Activated T-cell treated with anti-CD3 and anti-CD28 coated beads, Interleukin-2, amount 50 U/mL, for 1 hour (primary cell): Measurements from ENCODE around the gene RBM33.
"Not testable (repeated sequence)": the region's sequence is repeated elsewhere in the genome, so short reads cannot be mapped to it uniquely, and the experiment has no call there.

Experiments used
- DNase-seq: peaks from one replicate; pipeline ENCODE4 v3.0.0-alpha.2; 2020

The RBM33 gene, protein sequence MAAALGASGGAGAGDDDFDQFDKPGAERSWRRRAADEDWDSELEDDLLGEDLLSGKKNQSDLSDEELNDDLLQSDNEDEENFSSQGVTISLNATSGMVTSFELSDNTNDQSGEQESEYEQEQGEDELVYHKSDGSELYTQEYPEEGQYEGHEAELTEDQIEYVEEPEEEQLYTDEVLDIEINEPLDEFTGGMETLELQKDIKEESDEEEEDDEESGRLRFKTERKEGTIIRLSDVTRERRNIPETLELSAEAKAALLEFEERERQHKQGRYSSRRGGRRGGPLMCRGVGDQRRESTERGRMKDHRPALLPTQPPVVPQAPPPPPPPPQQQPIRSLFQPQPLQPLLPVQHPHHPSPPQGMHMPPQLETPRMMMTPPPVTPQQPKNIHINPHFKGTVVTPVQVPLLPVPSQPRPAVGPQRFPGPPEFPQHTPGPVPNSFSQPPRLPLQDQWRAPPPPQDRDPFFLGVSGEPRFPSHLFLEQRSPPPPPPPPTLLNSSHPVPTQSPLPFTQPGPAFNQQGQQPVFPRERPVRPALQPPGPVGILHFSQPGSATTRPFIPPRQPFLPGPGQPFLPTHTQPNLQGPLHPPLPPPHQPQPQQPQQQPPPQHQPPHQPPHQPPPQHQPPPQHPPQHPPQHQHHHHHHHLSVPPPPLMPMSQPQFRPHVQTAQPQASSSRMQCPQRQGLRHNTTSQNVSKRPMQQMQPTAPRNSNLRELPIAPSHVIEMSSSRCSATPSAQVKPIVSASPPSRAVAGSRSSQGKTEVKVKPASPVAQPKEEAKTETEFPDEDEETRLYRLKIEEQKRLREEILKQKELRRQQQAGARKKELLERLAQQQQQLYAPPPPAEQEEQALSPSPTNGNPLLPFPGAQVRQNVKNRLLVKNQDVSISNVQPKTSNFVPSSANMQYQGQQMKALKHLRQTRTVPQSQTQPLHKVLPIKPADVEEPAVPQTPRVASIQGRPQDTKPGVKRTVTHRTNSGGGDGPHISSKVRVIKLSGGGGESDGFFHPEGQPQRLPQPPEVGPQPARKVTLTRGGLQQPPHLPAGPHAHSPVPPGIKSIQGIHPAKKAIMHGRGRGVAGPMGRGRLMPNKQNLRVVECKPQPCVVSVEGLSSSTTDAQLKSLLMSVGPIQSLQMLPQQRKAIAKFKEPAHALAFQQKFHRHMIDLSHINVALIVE

DNA sequence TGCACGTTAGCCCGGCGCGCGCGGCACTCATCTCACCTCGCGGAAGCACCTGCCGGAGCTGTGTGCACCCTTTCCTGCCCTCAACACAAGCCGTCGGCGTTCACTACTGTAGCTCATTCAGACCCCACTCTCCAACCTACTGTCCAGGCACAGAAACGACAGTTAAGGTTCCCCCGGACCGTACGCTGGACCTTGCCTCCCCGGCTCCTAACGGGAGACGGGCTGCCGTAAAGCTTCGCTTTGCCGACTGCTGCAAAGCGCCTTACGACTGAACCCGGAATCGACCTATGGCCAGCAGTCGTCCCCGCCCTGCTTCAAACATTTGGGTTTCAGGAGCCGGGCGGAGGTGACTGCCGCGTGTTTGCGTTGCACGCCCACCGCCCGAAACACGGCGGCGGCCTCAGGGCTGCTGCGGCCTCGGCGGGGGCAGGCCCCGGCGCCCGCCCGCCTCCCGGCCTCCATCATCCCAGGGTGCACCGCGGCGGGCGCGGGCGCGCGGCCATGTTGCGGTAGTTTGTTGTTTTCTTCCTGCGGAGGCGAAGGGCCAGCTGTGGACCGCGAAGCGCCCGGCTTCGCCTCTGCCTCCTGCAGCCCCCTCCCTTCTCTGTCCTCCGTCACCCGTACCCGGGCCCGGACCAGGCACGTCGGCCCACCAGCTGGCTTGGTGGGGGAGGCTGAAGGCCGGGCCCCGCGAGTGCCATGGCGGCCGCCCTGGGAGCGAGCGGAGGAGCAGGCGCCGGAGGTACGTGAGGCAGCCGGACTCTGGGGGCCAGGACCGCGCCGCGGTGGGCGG lies at the start of gene RBM33:
Gene RBM33, plus strand, starts transcription at position 484 of the 793 bp plus-strand sequence. Its CDS starts 216 bp downstream, at position 700.
- DNase-seq: peak; percentile 86

DNA sequence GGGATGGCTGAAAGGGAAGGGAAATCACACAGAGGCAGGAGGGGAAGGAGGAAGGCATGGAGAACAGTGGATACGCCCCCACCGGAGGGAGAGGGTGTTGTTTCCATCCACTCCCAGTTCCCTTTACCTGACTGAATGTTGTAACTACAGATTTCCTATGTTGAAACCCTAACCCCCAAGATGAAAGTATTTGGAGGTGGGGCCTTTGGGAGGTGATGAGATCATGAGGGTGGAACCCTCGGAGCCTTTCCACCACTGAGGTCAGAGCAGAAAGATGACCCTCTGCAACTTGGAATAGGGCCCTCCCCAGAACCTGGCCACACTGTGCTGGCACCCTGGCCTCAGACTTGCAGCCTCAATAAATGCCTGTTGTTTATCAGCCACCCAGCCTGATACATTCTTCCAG lies 49.5 kb upstream of the RBM33 start:
- no peak for DNase-seq

DNA sequence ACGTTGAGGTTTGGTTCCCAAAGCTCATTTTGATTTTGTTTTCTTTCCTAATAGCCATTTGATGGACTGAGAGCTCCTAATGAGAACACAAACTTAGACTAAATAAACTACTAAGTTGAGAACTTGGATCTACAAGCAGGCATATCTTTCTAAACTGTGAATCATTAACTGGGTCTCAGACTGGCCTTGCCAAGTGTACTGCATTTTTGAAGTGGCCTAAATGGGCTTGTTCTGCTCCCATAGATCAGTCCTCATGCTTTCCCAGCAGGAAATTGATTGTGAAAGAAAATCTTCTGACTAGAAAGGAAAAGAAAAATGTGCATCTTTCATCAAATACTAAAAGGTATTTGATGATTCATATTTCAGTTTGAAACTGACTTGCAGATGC lies 46.7 kb upstream of the RBM33 start:
- no peak for DNase-seq

DNA sequence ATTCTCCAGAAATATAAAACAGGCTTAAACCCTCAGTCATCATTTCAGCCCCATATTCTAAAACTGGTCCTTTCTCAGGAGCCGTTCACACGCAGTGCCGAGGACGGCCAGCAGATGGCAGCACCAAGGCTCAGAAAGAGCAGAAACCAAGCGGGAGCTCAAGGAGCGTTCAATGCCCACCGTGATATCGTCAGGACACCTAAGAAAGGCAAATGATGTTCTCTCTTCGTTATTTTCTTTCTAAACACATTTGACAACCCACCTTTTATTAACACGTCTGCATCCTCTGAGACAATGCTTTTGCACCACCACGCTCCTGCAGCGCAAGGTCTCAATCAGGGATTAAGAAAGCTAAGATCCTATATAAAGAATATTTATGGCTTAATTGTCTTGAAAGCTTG lies 45.7 kb upstream of the RBM33 start:
- DNase-seq: peak; percentile 88

DNA sequence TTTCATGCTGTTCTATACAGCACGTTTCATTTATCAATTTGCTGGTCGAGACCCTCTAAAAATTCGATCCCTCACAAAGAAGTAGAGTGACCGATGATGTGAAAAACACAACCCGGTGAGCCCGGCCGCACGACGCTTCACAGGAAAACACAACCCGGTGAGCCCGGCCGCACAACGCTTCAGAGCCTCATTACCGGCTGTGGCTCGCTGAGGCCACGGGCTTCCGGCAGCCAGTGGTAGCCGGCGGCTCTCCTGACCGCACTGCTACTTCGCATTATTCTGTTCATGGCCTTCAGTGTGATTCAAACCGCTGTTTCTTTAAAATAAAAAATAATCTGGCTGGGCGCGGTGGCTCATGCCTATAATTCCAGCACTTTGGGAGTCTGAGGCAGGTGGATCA lies 42.3 kb upstream of the RBM33 start:
- DNase-seq: no peak

DNA sequence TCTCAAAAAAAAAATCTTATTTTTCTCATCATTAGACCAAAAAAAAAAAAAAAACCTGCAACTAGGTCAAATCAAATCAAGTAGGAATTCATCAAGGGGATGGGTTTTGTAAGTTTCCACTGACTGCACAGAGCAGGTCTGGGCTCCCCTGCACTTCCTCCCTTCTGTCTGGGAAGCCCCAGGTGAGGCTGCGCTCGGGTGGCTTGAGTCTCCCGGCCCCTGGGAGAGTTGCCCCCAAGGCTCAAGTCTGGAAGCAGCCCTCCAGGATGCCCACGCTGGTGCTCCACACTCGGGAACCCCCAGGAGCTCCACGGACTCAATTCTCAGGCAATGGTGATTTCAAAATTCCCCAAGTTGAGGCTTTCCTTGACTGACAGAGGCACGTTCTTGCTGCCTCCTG lies 41.7 kb upstream of the RBM33 start:
- no peak for DNase-seq

DNA sequence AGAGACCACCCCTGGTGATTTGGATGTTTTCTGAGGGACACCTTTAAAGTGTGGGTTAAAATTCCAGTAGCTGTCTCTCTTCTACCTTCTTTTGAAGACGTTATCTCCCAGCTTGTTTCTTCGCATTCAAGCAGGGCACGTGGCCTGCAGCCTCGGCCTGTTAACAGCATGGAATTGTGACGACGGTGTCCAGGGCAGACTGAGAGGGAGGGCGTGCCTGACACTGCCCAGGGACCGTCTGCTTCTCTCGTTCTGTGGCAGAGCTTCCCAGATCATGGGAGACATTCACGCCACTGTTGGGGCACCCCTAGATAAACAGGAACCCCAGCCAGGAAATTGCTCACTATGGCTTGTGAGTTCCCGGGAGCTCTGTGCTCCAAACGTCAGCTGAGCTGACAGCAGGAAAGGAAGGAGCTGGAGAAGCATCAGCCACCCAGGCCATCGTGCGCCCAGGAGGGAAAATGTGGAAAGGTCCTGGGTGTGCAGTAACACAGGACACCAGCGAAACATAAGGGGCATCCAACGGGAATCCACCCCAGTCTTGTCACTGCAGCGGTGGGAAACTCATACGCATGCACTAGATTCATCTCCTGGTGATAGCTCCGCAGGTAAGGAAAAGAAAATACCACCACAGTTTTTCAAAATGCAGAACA lies 41.1 kb upstream of the RBM33 start:
- DNase-seq: no peak

DNA sequence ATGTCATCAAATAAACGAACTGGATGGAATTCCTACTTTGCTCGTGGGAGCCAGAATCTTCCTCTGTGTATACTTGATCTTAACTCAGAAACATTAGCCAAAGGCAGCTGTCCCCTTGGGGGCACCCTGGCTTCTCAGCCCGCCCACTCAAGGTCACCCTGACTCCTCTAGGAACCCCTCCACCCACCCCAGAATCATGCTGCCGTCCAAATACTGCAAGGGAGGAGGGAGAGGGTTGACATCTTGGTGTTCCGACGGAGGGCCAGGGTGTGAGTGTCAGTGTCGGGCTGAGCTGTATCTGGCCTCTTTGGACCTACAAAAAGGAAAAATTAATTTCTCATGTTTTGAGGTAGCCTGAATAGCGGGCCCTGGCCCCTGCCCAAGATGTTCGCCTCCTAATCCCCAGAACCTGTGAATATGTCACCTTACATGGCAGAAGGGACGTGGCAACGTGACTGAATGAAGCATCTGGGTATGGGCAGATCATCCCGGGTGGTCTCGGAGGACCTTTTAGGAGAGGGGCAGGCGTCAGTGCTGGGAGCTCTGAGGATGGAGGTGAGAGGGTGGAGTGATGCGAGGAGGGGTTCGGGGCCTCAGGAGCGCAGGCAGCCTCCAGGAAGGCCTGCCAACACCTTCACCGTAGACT lies 40.5 kb upstream of the RBM33 start:
- no peak for DNase-seq

DNA sequence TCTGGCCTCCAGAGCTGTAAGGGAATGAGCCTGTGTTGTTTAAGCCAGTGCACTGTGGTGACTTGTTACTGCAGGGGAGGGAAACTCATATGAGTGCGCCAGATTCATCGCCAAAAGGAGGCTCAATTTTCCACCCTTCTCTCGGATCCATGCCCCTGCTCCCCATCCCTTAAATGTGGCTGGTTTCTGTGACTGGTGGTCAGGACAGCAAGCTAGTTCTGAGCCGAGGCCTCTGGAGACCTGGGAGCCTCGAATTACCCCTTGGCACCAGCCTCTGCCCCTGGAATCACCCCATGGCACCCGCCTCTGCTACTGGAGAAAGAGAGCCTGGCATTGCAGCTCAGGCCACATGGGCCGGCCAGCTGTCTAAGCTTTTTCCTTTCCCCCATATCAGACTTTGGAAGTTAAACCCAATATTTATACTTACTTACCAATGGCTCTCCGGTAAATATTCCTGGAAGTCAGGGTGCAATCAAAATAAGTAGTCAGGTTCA lies 39.9 kb upstream of the RBM33 start:
- no peak for DNase-seq

DNA sequence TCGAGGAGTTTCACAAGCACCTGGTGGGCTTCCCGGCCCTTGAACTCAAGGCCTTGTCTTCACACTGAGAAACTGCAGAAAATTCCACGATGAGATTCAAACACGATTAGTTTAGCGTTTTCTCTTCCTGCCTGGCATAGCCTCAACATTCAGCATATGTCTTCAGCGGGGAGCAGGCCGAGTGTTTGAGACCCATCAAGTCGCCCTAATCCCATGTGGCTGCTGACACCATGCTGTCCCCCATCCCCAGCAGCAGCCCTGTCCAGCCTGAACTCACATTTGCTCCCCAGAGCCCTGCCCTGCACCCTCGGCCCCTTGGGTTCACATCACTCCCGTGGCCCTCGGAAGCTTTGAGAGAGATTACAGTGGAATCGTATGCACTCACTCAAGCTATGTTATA lies 35.3 kb upstream of the RBM33 start:
- DNase-seq: no peak

DNA sequence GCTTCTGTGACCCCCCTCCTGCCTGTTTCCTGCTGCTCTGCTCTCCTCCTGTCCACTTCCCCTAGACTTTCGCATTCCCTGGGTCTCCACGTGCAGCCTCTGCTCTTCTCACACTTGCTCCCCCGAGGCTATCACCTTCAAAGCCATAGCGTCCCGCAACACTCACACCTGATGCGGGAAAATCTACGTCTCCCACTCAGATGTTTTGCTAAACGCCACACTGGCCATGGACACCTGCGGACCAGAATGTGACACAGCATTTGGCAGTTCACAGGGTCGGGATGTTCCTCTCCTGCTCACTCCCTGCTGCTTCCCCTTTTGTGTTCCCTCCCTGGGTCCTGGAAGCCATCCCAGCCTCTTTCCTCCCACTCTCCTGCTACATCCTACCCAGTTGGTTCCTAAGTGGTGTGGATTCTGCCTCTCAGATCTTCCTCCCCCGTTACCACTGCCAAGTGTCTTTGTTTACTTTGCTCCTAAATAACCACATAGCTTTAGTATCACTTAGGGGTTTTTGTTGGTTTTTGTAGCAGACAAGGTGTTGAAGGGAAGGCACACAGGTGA lies 33.7 kb upstream of the RBM33 start:
- no peak for DNase-seq

DNA sequence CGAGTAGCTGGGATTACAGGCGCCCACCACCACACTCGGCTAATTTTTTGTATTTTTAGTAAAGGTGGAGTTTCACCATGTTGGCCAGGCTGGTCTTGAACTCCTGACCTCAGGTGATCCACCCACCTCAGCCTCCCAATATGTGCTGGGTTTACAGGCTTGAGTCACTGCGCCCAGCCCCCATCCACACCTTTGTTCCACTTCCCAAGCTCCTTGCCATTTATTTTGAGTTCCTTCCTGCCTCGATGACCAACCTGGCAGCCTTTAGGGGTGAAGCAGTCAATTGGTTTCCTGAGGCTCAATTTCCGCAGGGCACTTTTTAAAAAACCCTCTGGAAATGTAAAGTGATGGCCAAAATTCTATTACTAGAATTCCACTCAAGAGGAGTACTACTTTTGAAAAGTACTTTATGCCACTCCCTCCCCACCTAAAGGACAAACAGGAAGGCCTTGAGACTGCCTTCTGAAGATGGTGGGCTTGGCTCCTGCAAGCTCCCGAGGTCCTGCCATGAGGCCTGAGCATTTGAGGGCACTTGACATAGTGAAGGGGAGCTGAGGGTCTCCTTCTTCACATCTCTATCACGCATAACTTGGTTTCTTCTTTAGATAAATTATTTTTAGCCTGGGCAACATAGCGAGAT lies 32.5 kb upstream of the RBM33 start:
- DNase-seq: no peak

DNA sequence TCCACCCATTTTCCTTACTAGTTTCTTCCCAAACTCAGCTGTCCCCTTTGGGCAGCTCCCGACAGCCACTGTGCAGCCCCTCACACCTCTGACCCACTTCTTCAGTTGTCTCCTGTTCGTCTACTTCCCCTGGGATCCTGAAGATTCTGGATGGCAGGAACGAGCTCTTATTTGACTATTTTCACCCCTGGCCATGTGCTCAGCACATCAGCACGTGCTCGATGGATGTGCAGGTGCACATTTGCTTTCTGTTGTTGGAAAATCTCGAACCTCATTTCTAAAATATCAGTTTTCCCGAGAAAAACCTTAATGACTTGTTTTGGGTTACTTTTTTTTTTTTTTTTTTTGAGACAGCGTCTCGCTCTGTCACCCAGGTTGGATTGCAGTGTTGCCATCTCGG lies 31.8 kb upstream of the RBM33 start:
- DNase-seq: no peak

DNA sequence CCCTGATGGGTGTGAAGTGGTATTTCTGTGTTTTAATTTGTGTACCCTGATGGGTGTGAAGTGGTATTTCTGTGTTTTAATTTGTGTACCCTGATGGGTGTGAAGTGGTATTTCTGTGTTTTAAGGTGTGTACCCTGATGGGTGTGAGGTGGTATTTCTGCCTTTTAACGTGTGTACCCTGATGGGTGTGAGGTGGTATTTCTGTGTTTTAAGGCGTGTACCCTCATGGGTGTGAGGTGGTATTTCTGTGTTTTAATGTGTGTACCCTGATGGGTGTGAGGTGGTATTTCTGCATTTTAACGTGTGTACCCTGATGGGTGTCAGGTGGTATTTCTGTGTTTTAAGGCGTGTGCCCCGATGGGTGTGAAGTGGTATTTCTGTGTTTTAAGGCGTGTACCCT lies 29.4 kb upstream of the RBM33 start:
- not testable (repeated sequence) for DNase-seq

DNA sequence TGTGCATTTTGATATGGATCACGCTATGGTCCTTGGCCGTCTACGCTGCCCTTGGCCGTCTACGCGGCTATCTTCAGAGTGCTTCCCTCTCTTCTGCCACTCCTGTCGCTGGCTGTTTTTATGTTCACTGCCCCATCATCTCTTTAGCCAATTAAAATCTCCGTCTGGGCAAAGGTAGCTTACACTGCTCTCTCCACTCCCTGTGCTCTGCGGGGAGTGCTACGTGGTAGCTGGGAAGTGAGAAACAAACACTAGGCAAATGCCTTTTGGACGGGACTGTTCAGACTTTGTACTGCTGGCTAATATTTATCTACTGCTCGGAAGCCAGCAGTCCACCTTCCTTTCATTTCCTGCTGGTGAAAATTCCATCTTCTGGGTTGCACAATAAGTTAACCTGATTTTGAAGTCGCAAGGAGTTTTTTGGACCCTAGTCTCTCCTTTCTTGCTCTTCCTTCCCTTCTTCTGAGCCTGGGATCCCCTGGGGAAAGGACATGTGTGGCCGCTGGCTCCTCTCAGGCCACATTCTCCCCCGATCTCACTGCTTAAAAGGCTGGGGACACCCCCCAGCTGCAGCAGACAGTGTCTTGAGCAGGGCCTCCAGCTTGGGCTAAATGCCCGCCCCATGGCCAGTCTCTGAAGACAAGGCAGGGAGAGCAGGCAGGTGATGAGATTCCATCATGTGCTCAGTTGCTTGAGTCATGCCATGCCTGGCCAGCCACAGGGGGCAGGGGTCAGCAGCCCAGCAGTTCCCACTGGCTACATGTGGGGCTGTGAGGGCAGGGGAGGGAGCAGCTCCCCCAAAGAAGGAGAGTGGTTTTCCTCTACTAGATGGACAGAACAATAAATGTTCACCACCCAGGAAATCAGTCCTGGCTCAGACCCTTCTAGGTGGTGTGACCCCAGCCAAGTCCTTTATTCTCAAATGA lies 25.5 kb upstream of the RBM33 start:
- no peak for DNase-seq

DNA sequence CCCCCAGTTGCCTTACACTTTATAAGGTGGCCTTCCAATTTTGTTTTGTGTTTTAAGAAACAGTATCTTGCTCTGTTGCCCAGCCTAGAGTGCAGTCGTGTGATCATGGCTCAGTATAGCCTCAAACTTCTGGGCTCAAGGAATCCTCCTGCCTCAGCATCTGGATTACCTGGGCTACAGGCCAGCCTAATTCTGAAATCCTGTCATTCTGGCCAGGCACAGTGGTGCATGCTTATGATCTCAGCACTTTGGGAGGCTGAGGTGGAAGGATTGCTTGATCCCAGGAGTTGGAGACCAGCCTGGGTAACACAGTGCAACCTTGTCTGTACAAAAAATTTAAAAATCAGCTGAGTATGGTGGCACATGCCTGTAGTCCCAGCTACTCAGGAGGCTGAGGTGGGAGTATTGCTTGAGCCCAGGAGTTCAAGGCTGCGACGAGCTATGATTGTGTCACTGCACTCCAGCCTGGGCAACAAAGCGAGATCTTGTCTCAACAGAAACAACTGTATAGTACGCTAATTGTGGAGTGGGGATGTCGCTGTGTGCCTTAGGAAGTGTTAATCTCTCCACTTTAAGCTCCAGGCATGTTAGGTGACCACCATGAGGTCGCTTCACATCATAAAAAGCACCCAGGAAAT lies 24.7 kb upstream of the RBM33 start:
- no peak for DNase-seq

DNA sequence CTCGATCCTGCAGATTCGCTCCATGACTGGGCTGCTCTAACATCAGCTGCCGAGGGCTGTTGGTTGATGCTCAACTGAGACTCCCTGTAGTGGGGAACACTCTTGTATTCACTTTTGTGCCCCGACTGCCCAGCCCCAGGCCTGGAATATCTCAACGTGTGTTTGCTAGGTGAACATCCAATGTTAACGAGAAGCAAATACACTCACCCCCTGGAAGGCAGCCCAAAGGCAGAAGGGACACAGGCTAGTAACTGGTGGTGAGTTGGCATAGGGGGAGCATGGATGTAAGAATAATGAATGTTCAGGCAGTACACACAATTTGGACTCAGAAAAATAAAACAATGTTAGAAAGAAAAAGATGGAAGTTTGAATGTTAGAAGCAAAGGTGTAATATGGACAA lies 24.0 kb upstream of the RBM33 start:
- DNase-seq: no peak

DNA sequence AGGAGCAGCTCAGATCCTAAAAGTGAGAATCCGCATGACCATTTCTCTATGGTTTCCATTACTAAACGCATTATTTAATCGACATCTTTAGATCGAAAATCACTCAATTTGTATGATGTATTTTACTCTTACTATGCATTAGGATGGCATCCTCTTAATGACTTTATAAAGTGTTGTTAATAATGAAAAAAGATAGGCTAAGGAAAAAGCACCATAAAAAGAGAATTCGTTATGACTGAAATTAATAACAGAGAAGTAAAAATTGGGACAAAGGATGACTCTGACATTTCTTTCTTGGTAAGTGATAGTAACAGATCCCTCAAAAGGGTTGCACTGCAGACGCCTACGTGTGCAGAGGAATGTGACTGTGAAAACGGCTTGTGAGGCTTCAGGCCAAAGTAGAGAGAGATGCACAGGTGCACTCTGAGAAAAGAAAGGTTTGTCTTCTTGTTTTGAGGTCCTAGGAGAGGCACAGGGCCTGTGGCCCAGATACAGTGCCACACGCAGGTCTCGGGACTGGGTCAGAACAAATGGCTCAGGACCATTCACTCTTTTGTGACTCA lies 23.0 kb upstream of the RBM33 start:
- no peak for DNase-seq

DNA sequence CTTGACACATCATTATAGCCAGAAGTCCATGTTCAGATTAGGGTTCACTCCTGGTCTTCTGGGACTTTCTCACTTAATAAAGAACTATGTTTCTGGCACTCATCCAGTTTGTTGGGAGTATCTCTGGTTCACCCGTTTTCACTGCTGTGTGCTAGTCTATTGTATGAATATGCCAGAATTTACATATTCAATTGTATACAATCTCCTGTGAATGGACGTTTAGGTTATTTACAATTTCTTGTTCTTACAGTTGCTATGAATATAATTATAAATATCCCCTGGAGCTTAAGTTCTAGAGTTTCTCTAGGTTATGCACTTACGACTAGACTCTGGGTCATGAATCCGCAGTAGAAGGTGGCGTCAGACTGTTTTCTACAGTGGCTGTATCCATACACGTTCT lies 20.0 kb upstream of the RBM33 start:
- DNase-seq: no peak
